Large intestine (tissue), 3 donors: ENCODE data around the gene OR10G2. TPM values are rescaled to one million over a fixed set of nuclear protein-coding genes. Genes with fewer than 3 reads are reported as not detected.
"Not testable (repeated sequence)": the region's sequence is repeated elsewhere in the genome, so short reads cannot be mapped to it uniquely, and the experiment has no call there.

Source experiments
- DNase-seq, 2 donors: peaks; one replicate each; pipeline versions ENCODE4 v3.0.0 to v3.0.0-alpha.2; 2013
- H3K27ac ChIP-seq: one replicate; pipeline ENCODE4 v1.5.1; 2013; ENCODE audit warnings: low read length
- H3K27me3 ChIP-seq: 2 replicates; pipeline ENCODE4 v1.6.1; 2013; ENCODE audit warnings: low read length; ENCODE audit not compliant: control insufficient read depth, insufficient read depth
- H3K36me3 ChIP-seq: 2 replicates; pipeline ENCODE4 v1.6.1; 2013; ENCODE audit warnings: low read length; ENCODE audit not compliant: control insufficient read depth, insufficient read depth
- H3K4me1 ChIP-seq: one replicate; pipeline ENCODE4 v1.6.1; 2013; ENCODE audit warnings: low read length; ENCODE audit not compliant: control insufficient read depth, insufficient read depth
- H3K4me3 ChIP-seq: one replicate; pipeline ENCODE4 v1.5.1; 2013; ENCODE audit warnings: low read length
- H3K9me3 ChIP-seq: one replicate; pipeline ENCODE4 v1.6.1; 2013; ENCODE audit warnings: mild to moderate bottlenecking, low read depth, low read length, moderate library complexity; ENCODE audit not compliant: control insufficient read depth
- WGBS: methylation state at CpG from one replicate; pipeline ENCODE4 v1.1.5; 2013; ENCODE audit warnings: low lambda C conversion rate; ENCODE audit not compliant: insufficient coverage; 5-methylcytosine and 5-hydroxymethylcytosine counted together
- polyA plus RNA-seq: library from polyadenylated mRNA; unstranded; fragments of 120-200 nt; gene quantifications from one replicate; pipeline ENCODE4 v1.2.1, GENCODE V29; 2013

Gene OR10G2
- polyA plus RNA-seq, 1 donor: not detected

GRCh38 chr14:21652209-21652808 is 17.6 kb upstream of the OR10G2 start:
- Histone ChIP-seq H3K27ac (no peak overlapping the region), H3K4me1 (no peaks in the 10 kb centered on the region), H3K36me3 (no peaks in the 10 kb centered on the region), H3K9me3 (no peaks in the 10 kb centered on the region), H3K27me3 (no peaks in the 10 kb centered on the region), H3K4me3 (no peak overlapping the region)
- DNase-seq: peak in 1 of 2 donors; percentile 3
- 43% methylated on average over 1 of the region's 1 CpG for WGBS

- Histone ChIP-seq H3K4me3 (no peak overlapping the region), H3K4me1 (no peaks in the 10 kb centered on the region), H3K9me3 (no peaks in the 10 kb centered on the region), H3K27ac (no peak overlapping the region), H3K27me3 (no peaks in the 10 kb centered on the region), H3K36me3 (no peaks in the 10 kb centered on the region)
- no peak for DNase-seq
These were observed 12.6 kb upstream of the OR10G2 start for GRCh38 chr14:21647380-21647779.

- Histone ChIP-seq H3K4me3 (no peak overlapping the region), H3K27ac (no peak overlapping the region), H3K36me3 (no peaks in the 10 kb centered on the region), H3K9me3 (no peaks in the 10 kb centered on the region), H3K27me3 (no peaks in the 10 kb centered on the region), H3K4me1 (no peaks in the 10 kb centered on the region)
- WGBS: no CpG with 5 or more reads among the region's 5 CpGs
- no peak for DNase-seq
These were observed 8.7 kb upstream of the OR10G2 start for GRCh38 chr14:21643407-21643806.

DNA sequence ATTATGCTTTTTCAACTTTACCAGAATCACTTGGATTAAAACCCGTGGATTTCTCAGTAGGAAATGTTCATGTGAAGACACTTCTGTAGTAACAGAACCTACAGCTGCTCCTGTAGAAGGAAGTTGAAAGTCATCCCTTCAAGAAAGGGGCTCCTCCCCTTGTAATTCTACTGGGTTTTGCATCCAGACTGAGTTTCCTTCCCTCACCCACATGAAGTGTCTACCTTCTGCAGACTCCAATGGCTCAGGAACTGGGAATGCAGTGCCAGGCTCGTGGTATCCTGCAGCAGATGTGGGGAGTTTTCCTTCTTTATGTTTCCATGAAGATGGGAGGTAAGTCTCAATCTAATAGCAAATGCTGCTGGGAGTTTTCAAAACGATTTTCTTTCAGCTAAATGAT is 7.9 kb upstream of the OR10G2 start:
- H3K27me3 ChIP-seq: no peaks in the 10 kb centered on the region
- H3K36me3 ChIP-seq: no peaks in the 10 kb centered on the region
- no peaks in the 10 kb centered on the region for H3K4me1 ChIP-seq
- DNase-seq: no peak
- no peak overlapping the region for H3K27ac ChIP-seq
- H3K4me3 ChIP-seq: no peak overlapping the region
- H3K9me3 ChIP-seq: no peaks in the 10 kb centered on the region
- no CpG with 5 or more reads among the region's 3 CpGs for WGBS

- Histone ChIP-seq H3K4me3 (no peak overlapping the region), H3K36me3 (no peaks in the 10 kb centered on the region), H3K9me3 (no peaks in the 10 kb centered on the region), H3K27ac (no peak overlapping the region), H3K4me1 (no peaks in the 10 kb centered on the region), H3K27me3 (no peaks in the 10 kb centered on the region)
- DNase-seq: no peak
- 83% methylated on average over 1 of the region's 3 CpGs for WGBS
These were observed 3.7 kb downstream of the OR10G2 start for GRCh38 chr14:21631084-21631483.

DNA sequence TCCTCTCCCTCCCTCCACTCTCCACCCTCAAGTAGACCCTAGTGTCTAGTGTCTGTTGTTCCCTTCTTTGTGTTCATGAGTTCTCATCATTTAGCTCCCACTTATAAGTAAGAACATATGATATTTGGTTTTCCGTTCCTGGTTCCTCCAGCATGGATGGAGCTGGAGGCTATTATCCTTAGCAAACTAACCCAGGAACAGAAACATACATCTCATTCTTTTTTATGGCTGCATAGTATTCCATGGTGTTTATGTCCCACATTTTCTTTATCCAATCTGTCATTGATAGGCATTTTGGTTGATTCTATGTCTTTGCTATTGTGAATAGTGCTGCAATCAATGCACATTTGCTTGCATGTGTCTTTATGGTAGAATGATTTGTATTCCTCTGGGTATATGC is 4.2 kb downstream of the OR10G2 start:
- H3K4me3 ChIP-seq, H3K27me3 ChIP-seq, H3K27ac ChIP-seq, DNase-seq, H3K9me3 ChIP-seq, H3K36me3 ChIP-seq, H3K4me1 ChIP-seq: not testable (repeated sequence)
- WGBS: 100% methylated on average over 1 of the region's 1 CpG

DNA sequence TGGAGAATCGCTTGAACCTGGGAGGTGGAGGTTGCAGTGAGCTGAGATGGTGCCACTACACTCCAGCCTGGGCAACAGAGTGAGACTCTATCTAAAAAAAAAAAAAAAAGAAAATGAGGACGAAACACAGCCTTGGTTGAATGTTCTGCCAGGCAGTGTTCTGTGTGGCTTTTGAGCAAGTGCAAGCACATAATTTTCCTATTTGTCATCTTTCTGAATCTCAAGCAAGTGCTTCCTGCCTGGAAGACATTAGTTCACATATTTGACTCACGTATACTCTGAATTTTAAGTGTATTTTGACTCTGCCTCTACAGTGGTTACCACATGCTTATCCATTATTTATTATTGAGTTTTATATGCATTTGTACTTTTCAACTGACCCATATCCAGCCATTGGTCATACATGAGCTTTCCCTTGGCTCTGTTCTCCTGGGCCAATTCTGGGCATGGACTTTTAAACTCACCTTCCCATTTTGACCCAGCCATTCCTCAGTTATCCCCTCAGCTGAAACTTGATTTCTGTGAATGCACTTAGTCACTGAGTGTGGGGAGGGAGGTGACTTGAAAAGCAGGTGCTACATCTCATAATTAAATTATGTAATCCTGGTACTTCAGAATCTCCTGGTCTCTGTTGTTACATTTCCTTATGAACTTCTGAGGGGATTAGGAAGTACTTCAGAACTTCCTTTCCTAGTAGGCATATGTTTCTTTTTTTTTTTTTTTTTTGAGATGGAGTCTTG is 8.1 kb downstream of the OR10G2 start:
- WGBS: 40% methylated on average over 1 of the region's 3 CpGs
- Histone ChIP-seq H3K4me3 (no peak overlapping the region), H3K27me3 (no peaks in the 10 kb centered on the region), H3K9me3 (no peaks in the 10 kb centered on the region), H3K4me1 (no peaks in the 10 kb centered on the region), H3K36me3 (no peaks in the 10 kb centered on the region), H3K27ac (no peak overlapping the region)
- DNase-seq: no peak

- Histone ChIP-seq H3K27ac (no peak overlapping the region), H3K4me1 (no peaks in the 10 kb centered on the region), H3K9me3 (no peaks in the 10 kb centered on the region), H3K4me3 (no peak overlapping the region), H3K27me3 (no peaks in the 10 kb centered on the region), H3K36me3 (no peaks in the 10 kb centered on the region)
- DNase-seq: no peak
- no CpG with 5 or more reads among the region's 8 CpGs for WGBS
These were observed 17.1 kb downstream of the OR10G2 start for GRCh38 chr14:21617614-21618013.

- no peak overlapping the region for H3K4me3 ChIP-seq
- H3K36me3 ChIP-seq: no peaks in the 10 kb centered on the region
- no peaks in the 10 kb centered on the region for H3K4me1 ChIP-seq
- DNase-seq: no peak
- no peak overlapping the region for H3K27ac ChIP-seq
- no peaks in the 10 kb centered on the region for H3K27me3 ChIP-seq
- H3K9me3 ChIP-seq: no peaks in the 10 kb centered on the region
- WGBS: no CpG with 5 or more reads among the region's 1 CpG
These were observed 20.5 kb downstream of the OR10G2 start for GRCh38 chr14:21614240-21614639.

GRCh38 chr14:21612324-21612723 is 22.4 kb downstream of the OR10G2 start:
- no CpG with 5 or more reads among the region's 6 CpGs for WGBS

DNA sequence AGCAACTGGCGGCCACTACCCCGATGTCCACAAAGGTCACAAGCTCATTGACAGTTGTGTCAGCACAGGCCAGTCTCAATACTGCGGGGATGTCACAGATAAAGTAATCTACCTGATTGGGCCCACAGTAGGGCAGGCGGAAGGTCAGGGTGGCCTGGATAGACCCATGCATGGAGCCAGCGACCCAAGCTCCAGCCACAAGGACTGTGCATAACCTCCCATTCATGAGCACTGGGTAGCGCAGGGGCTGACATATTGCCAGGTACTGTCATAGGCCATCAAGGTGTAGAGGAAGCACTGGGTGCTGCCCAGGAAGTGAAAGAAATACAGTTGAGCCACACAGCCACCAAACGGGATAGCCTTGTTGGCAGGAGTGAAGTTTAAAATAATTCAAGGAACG is 32.6 kb downstream of the OR10G2 start:
- no CpG with 5 or more reads among the region's 8 CpGs for WGBS
- not testable (repeated sequence) for DNase-seq, H3K36me3 ChIP-seq, H3K4me1 ChIP-seq, H3K4me3 ChIP-seq, H3K27me3 ChIP-seq, H3K9me3 ChIP-seq, H3K27ac ChIP-seq

More at GRCh38 chr14:21612324-21612723, 22.4 kb downstream of the OR10G2 start:
- Histone ChIP-seq H3K36me3 (no peaks in the 10 kb centered on the region), H3K4me1 (no peaks in the 10 kb centered on the region), H3K9me3 (no peaks in the 10 kb centered on the region), H3K4me3 (no peak overlapping the region), H3K27me3 (no peaks in the 10 kb centered on the region), H3K27ac (no peak overlapping the region)
- no peak for DNase-seq
